IgD-negative memory B cell (primary cell): ENCODE data around the gene PRSS53. TPM values are rescaled to one million over a fixed set of nuclear protein-coding genes. Genes with fewer than 3 reads are reported as not detected.
"Not testable (repeated sequence)": the region's sequence is repeated elsewhere in the genome, so short reads cannot be mapped to it uniquely, and the experiment has no call there.

ENCODE experiments used
- H3K27ac Mint-ChIP-seq, 3 donors: one replicate each; pipeline ENCODE4 v1.8.0; 2020 to 2022; ENCODE audit warnings: mild to moderate bottlenecking in 3 of 3, mixed read lengths in 3 of 3, moderate library complexity in 1 of 3
- H3K27me3 Mint-ChIP-seq: one replicate; pipeline ENCODE4 v1.8.0; 2021; ENCODE audit warnings: mixed read lengths
- H3K36me3 Mint-ChIP-seq: one replicate; pipeline ENCODE4 v1.8.0; 2020; ENCODE audit warnings: mild to moderate bottlenecking, mixed read lengths
- H3K4me1 Mint-ChIP-seq, 3 donors: one replicate each; pipeline ENCODE4 v1.8.0; 2020 to 2022; ENCODE audit warnings: mixed read lengths in 3 of 3, mild to moderate bottlenecking in 1 of 3
- H3K4me3 Mint-ChIP-seq, 4 donors: one replicate each; pipeline ENCODE4 v1.8.0; 2020 to 2022; ENCODE audit warnings: mild to moderate bottlenecking in 4 of 4, mixed read lengths in 4 of 4, moderate library complexity in 3 of 4
- H3K9me3 Mint-ChIP-seq, 3 donors: one replicate each; pipeline ENCODE4 v1.8.0; 2020 to 2021; ENCODE audit warnings: mixed read lengths in 3 of 3, mild to moderate bottlenecking in 1 of 3
- polyA plus RNA-seq: library from polyadenylated mRNA; unstranded; fragments of 300-500 nt; fragmentation: Illumina TruSeq; gene quantifications from one replicate; pipeline ENCODE4 v1.2.3, GENCODE V29; 2021

Gene PRSS53
- polyA plus RNA-seq, 1 donor from 2014 or later: 0.83 TPM

- Mint-ChIP-seq H3K27ac (no peak overlapping the region), H3K4me3 (peak overlapping the region; percentile 74 to 90 (median 87)), H3K4me1 (peaks cover 15 to 16% (median 15%) of the 10 kb centered on the region in 3 donors), H3K9me3 (no peaks in the 10 kb centered on the region), H3K36me3 (no peaks in the 10 kb centered on the region), H3K27me3 (no peaks in the 10 kb centered on the region)
These were observed 20.2 kb upstream of the PRSS53 start for GRCh38 chr16:31108794-31109558.

- peaks cover 13 to 16% (median 15%) of the 10 kb centered on the region in 3 donors for H3K4me1 Mint-ChIP-seq
- no peaks in the 10 kb centered on the region for H3K9me3 Mint-ChIP-seq
- H3K27me3 Mint-ChIP-seq: no peaks in the 10 kb centered on the region
- peak within 1 kb of the TSS; percentile 84 to 96 (median 94) for H3K4me3 Mint-ChIP-seq
- peak within 1 kb of the TSS; percentile 27 to 88 (median 45) for H3K27ac Mint-ChIP-seq
- no peaks in the 10 kb centered on the region for H3K36me3 Mint-ChIP-seq
These were observed 19.5 kb upstream of the PRSS53 start, which contains the start of gene BCKDK for GRCh38 chr16:31108035-31108793. Gene BCKDK, plus strand, starts transcription at chr16:31108386. Its CDS starts 838 bp downstream, at chr16:31109224.

- no peaks in the 10 kb centered on the region for H3K27me3 Mint-ChIP-seq
- peaks cover 13 to 16% (median 15%) of the 10 kb centered on the region in 3 donors for H3K4me1 Mint-ChIP-seq
- no peaks in the 10 kb centered on the region for H3K36me3 Mint-ChIP-seq
- peak overlapping the region; percentile 27 to 88 (median 45) for H3K27ac Mint-ChIP-seq
- H3K9me3 Mint-ChIP-seq: no peaks in the 10 kb centered on the region
- H3K4me3 Mint-ChIP-seq: peak overlapping the region; percentile 84 to 96 (median 94)
These were observed 18.7 kb upstream of the PRSS53 start for GRCh38 chr16:31107465-31107867.

GRCh38 chr16:31106509-31107464, 18.0 kb upstream of the PRSS53 start:
- Mint-ChIP-seq H3K27me3 (no peaks in the 10 kb centered on the region), H3K9me3 (no peaks in the 10 kb centered on the region), H3K27ac (peak overlapping the region in 1 of 3 donors; percentile 45), H3K36me3 (no peaks in the 10 kb centered on the region), H3K4me1 (peaks cover 13 to 16% (median 15%) of the 10 kb centered on the region in 3 donors), H3K4me3 (peak overlapping the region in 3 of 4 donors; percentile 84 to 96 (median 92))

- H3K4me1 Mint-ChIP-seq: peaks cover 13 to 16% (median 15%) of the 10 kb centered on the region in 3 donors
- peak overlapping the region in 1 of 3 donors; percentile 78 for H3K27ac Mint-ChIP-seq
- no peaks in the 10 kb centered on the region for H3K27me3 Mint-ChIP-seq
- H3K36me3 Mint-ChIP-seq: no peaks in the 10 kb centered on the region
- H3K4me3 Mint-ChIP-seq: peak overlapping the region; percentile 8 to 84 (median 46)
- no peaks in the 10 kb centered on the region for H3K9me3 Mint-ChIP-seq
These were observed 17.0 kb upstream of the PRSS53 start for GRCh38 chr16:31105677-31106213.

GRCh38 chr16:31100876-31101641, 12.3 kb upstream of the PRSS53 start:
- H3K4me1 Mint-ChIP-seq, H3K9me3 Mint-ChIP-seq, H3K27me3 Mint-ChIP-seq, H3K36me3 Mint-ChIP-seq, H3K4me3 Mint-ChIP-seq: not testable (repeated sequence)
- H3K27ac Mint-ChIP-seq: peak overlapping the region in 1 of 3 donors; percentile 28

GRCh38 chr16:31099860-31100638, 11.3 kb upstream of the PRSS53 start:
- Mint-ChIP-seq H3K27me3 (no peaks in the 10 kb centered on the region), H3K4me3 (no peak overlapping the region), H3K27ac (peak overlapping the region in 1 of 3 donors; percentile 28), H3K9me3 (no peaks in the 10 kb centered on the region), H3K36me3 (no peaks in the 10 kb centered on the region), H3K4me1 (peaks cover 5 to 11% (median 6%) of the 10 kb centered on the region in 3 donors)

GRCh38 chr16:31094424-31095120, 5.8 kb upstream of the PRSS53 start, which contains the start of gene VKORC1:
Gene VKORC1, minus strand, starts transcription at chr16:31094797. Its CDS starts 68 bp downstream, at chr16:31094729.
- H3K9me3 Mint-ChIP-seq: no peaks in the 10 kb centered on the region
- H3K4me1 Mint-ChIP-seq: peaks cover 17 to 19% (median 19%) of the 10 kb centered on the region in 3 donors
- no peaks in the 10 kb centered on the region for H3K27me3 Mint-ChIP-seq
- H3K27ac Mint-ChIP-seq: peak within 1 kb of the TSS; percentile 91 to 98 (median 96)
- peak within 1 kb of the TSS; percentile 79 to 98 (median 97) for H3K4me3 Mint-ChIP-seq
- peaks cover 2% of the 10 kb centered on the region for H3K36me3 Mint-ChIP-seq

GRCh38 chr16:31094088-31094423, 5.3 kb upstream of the PRSS53 start:
- peaks cover 17 to 19% (median 19%) of the 10 kb centered on the region in 3 donors for H3K4me1 Mint-ChIP-seq
- H3K27ac Mint-ChIP-seq: peak overlapping the region; percentile 91 to 98 (median 96)
- H3K36me3 Mint-ChIP-seq: peaks cover 2% of the 10 kb centered on the region
- no peaks in the 10 kb centered on the region for H3K27me3 Mint-ChIP-seq
- peak overlapping the region; percentile 79 to 98 (median 97) for H3K4me3 Mint-ChIP-seq
- H3K9me3 Mint-ChIP-seq: no peaks in the 10 kb centered on the region

- H3K36me3 Mint-ChIP-seq: peaks cover 2% of the 10 kb centered on the region
- peak overlapping the region; percentile 60 to 90 (median 75) for H3K4me3 Mint-ChIP-seq
- peaks cover 17 to 19% (median 19%) of the 10 kb centered on the region in 3 donors for H3K4me1 Mint-ChIP-seq
- no peaks in the 10 kb centered on the region for H3K27me3 Mint-ChIP-seq
- peak overlapping the region in 2 of 3 donors; percentile 39 to 48 for H3K27ac Mint-ChIP-seq
- H3K9me3 Mint-ChIP-seq: no peaks in the 10 kb centered on the region
These were observed 4.5 kb upstream of the PRSS53 start for GRCh38 chr16:31093132-31093703.

GRCh38 chr16:31092330-31092729, 3.6 kb upstream of the PRSS53 start:
- Mint-ChIP-seq H3K4me3 (peak overlapping the region in 1 of 4 donors; percentile 79), H3K4me1 (peaks cover 17 to 19% (median 19%) of the 10 kb centered on the region in 3 donors), H3K9me3 (no peaks in the 10 kb centered on the region), H3K27me3 (no peaks in the 10 kb centered on the region), H3K36me3 (peaks cover 2% of the 10 kb centered on the region), H3K27ac (peak overlapping the region in 1 of 3 donors; percentile 48)

- peaks cover 12 to 14% (median 13%) of the 10 kb centered on the region in 3 donors for H3K4me1 Mint-ChIP-seq
- H3K27ac Mint-ChIP-seq: peak overlapping the region in 1 of 3 donors; percentile 16
- H3K9me3 Mint-ChIP-seq: no peaks in the 10 kb centered on the region
- H3K36me3 Mint-ChIP-seq: peaks cover 2% of the 10 kb centered on the region
- H3K27me3 Mint-ChIP-seq: no peaks in the 10 kb centered on the region
- peak overlapping the region in 1 of 4 donors; percentile 35 for H3K4me3 Mint-ChIP-seq
These were observed 1.8 kb upstream of the PRSS53 start for GRCh38 chr16:31090540-31090939.
